NCI-H446 (cell line): ENCODE measurements around the gene CXXC4.

ENCODE experiments used
- DNase-seq, 2 experiments: peaks; one replicate each; lab custom pipeline; 2025; lab: John Stamatoyannopoulos, UW

CXXC4 gene

DNA sequence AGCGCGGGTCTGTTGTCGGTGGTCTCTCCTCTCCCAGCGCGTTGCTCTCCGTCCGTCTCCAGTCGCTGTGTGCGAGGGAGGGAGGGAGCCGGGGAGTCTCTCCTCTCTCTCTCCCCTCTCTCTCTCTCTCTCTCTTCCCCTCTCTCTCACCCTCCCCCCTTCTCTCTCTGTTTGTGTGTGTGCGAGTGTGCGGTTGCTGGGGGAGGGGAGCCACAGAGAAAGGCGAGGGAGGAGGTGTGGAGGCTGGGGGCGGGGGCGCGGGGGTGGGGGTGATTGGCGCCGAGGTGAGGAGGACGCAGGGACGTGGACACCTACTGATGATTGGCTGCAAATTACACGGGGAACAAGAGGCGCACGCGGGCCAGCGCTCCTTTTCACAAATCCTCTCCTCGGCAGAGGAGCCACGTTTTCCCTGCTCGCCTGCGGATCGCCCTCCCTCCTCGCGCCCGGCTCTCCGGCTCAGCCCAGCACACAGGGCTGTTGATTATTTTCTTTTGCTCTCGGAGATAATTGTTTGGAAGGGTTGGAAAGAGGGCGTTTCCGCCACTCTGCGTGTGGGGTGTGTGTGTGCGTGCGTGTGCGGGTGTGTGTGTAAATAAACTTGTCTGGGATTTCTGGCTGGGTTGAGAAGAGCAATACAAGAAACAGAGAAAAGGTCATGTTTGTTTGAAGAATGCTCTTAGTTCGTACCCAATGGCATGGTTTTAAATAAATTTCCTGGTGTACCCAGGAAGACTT is at the start of gene CXXC4:
TSS of gene CXXC4 (minus strand) at position 73 of the 738 bp plus-strand sequence. CDS start 3,092 bp downstream, outside the sequence.
- DNase-seq = peak; percentile 49 to 74

DNA sequence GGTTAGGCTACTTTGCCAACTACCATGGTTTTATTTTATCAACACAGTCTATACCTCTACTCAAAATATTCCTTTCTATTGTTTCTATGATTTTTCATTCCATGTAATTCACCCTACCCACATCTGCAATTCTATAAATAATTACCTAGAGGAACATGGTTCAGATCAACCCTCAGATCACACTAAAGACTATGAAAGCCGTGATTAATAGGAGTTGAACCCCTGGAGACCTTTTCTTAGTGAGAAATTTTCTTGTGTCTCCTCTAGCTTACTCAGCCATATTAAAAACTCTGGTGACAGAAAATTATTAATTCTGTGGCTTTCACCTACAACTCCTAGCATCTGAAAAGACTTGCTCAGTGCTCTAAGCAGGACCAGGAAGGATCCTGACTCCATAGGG is 38.5 kb upstream of the CXXC4 start:
- no peak for DNase-seq

DNA sequence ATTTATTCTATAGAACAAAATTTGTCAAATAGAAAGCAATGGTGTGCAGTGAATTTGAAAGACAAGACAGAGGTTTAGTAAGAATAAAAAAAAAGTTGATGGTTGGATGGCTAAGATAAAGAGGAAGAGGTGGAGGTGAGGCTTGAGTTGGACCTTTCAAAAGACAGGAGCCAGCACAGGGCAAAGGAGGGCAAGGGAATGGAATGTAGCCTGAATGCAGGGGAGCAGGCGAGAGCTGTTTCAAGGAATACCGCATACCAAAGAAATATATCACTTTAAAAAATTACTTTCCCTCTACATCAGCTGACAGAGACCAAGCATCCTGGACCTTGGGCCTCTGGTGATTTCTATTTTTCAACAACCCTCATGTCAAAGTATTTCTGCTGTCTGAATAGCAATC is 38.0 kb upstream of the CXXC4 start:
- DNase-seq = no peak

DNA sequence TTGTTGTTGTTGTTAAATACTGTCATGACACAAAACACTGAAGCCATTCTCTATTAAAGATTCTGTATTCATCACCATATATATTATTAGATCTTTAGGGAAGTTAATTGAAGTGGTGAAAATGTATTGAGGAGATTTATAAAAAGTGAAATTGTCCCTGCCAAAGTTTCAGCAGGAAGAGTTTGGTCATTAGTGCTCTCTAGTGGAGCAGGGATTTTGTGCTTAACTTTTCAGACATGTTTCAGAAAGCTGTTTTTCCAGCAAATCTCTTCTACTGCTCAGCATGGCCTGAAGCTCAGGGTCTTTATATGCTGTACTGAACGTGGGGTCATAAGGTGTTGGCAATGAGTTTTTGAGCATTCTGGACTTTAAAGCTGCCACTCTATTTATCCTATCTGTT is 36.7 kb upstream of the CXXC4 start:
- DNase-seq = peak in 1 of 2 experiments; percentile 4

DNA sequence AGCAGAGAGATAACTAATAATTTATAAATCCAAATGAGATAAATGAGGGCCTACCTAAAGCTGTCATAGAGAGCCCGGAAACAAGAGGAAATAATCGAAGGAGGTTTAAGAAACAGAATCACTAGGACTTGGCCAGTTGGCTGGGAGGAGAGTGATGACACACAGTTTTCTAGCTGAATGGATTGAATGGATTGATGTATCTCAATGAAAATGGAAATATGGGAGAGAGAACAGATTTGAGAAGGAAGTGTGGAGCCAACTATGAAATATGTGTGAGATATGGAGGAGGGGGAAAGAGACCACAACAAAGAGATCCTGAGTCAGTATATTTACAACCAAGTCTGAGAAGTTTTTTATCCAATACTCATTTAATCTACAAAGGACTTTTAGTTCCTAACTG is 35.7 kb upstream of the CXXC4 start:
- DNase-seq = no peak

DNA sequence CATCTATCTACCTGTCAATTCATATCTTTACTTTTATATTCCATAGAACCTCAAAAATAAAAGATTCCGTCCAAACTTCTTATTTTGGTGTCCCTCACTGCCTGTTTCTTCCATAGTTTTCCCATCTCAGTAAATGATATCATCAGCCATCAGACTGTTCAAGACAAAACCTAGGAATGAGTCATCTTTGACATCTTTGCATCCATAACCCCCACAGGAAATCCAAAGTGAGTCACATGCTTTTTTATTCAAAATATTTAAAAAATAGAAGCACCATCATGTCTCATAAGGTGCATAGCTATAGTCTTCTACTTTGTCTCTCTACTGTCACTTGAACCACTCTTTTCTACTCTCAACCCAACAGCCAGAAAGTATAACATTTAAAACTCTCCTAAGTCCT is 29.9 kb upstream of the CXXC4 start:
- DNase-seq = no peak

DNA sequence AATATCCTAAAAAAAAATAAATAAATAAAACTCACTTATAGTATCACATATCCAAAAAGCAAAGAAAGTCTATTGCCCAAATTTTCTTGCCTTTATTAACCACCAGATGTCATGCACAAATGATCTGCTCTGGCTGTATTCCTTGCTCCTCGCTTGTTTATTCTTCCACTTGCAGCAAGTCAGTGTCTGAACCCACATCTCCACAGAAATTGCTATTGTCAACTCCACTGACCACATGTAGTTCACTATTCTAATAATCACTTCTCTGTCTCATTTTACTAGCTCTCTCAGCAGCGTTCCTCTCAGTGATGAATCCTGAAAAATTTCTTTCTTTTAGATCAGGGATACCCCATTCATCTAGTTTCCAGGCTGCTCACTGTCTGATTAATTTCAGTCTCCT is 29.3 kb upstream of the CXXC4 start:
- DNase-seq = no peak

DNA sequence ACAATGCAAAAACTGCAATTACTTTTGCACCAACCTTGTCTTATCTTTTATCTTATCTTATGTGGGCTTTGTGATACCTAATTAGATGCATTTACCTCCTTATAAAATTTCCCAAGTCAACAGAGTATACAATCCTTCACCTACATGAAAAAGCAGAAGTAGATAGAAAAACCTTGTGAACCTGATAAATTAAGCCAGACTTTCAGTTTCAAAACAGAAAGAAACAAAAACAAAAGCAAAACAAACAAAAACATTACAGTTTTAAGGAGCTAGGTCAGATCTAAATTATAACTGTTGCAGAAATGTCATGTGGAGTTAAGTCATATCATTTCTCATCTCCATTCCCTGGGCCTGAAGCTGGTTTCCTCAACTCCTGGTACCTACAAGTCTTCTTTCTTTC is 24.9 kb upstream of the CXXC4 start:
- no peak for DNase-seq

DNA sequence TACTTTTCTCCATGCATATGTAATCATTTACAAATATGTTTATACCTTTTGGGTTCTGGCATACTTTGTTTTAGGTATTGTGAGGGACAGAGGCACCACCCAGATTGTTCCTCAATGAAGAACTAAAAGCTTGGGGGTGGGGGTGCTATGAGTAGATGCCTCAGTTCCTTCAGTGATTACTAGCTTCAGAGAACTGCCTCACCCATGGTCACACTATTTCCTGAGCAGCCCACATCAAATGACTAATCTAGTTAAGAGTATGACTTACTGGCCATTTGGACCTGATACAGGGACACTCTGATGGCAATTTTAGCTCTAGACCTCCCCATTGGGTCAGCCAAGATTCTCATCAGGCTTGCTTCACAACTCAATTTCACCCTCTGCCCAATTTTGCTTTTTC is 22.2 kb upstream of the CXXC4 start:
- no peak for DNase-seq

DNA sequence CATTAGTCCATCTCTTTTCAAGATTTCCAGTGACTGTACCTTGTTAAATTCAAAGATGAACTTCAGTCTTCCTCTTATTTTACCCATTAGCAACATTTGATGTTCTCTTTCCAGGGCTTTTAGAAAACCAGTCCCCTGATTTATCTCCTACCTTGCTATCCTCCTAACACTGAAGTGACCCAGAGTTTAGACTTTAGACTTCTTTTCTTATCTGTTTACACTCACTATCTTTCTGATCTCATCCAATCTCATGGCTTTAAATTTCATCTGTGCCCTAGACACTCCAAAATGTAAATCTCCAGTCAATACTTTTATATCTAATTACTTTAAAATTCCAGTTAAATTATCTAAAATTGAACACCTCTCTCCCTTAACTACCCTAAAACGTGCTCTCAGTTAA is 13.5 kb upstream of the CXXC4 start:
- DNase-seq = no peak

DNA sequence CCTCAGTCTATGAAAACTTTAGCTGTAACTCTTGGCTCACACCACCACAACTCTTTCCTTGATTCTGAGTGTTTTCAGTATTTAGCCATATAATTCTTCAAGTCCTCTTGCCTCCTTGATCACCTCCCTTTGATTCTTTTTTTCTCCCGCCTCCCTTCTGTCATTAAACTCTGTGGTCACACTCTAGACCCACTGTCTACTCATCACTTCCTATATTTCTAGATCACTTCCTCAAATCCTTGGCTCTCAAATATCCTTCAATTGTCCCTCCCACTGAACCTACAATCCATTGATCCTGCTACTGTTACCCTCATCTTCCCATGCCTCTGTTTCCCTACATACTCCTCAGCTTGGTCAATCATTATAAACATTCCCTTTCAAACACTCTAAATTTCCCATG is 12.4 kb upstream of the CXXC4 start:
- no peak for DNase-seq

DNA sequence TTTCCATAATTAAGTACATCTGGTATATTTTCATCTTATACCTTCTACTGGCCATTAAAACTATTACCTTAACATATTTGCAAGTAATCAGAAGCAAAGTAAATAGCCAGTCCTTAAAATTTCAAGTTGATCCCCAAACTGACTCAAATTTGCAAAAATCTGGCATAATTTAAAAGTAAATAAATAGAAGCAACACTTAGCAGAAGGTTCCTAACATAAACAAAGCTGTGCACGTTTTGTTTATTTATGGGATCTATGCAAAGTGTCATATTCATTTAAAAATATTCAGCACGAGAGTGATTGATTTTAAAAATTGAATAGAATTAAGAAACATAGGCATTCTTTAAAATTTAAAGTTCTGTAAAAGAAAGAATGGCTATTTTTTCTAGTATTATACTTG is 9.8 kb upstream of the CXXC4 start:
- no peak for DNase-seq

DNA sequence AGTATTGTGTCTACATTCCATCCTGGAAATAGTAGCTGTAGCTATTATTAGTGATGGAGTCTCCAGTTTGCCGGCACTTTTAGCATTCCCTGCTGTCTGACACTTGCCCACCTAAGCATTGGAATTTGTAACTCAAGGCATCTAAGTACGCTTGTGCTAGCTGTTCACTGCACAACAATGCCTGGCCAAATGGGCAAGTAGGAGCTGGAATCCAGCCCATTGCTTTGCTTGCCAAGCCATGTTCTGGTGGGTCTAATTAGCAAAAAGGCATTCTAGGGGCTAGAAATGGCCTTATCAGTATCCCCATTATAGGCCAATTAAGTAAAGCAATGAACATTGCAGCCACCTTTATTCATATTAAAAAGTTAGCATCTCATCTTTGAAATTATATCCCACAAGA is 7.8 kb upstream of the CXXC4 start:
- DNase-seq = no peak

DNA sequence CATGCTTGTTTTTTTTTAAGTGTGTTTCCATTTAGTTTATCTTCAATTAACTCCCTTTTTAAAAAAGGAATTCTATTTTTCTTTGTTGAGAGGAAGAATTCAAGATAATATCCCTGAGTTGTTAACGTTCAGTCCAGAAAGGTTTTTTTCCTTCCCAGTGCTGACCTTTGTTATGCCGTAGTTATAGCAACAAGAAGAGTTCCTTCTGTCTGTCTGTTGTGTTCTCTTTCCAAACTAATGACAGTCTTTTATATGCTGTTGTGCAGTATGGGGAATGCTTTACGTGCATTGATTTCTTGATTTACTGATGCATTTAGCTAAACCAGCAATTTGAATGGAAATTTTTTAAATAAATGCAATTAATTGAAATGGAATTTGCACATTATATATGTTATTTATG is 6.6 kb upstream of the CXXC4 start:
- no peak for DNase-seq

DNA sequence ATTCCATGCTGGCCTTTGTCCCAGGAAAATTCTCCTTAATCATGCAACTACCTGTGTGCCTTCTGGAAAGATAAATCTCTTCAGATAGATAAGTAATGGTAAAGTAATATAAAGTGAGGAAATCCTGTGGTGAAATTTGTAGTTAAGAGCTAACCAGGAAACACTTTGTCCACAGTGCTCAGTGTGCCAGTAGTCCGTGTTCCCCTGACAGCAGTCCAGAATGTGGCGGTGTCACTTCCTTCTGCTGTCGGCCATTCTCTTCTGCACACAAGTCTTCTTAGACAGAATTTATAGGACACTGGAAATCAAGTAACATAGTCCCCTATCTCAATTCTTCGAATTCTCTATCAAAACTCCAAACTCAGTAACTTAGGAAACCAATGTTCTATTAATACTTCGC is 5.7 kb upstream of the CXXC4 start:
- no peak for DNase-seq

DNA sequence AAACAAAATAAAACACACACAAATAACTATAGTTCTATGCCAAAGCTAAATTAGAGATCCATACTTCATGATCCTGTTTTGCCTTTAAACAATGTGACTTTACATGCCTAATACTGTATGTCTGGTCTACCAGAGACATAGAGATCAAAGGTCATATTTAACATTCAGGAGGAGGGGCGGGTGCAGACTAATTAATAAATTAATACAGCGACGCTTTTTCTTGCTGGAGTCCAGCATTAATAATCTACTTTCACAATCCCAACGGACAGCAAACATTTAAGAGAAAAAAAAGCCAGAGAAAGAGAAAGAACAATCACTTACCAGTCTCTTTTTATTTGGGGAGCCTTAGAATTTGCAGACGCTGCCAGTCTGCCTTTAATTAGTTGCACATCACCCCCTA is 509 bp downstream of the CXXC4 start:
- DNase-seq = no peak

DNA sequence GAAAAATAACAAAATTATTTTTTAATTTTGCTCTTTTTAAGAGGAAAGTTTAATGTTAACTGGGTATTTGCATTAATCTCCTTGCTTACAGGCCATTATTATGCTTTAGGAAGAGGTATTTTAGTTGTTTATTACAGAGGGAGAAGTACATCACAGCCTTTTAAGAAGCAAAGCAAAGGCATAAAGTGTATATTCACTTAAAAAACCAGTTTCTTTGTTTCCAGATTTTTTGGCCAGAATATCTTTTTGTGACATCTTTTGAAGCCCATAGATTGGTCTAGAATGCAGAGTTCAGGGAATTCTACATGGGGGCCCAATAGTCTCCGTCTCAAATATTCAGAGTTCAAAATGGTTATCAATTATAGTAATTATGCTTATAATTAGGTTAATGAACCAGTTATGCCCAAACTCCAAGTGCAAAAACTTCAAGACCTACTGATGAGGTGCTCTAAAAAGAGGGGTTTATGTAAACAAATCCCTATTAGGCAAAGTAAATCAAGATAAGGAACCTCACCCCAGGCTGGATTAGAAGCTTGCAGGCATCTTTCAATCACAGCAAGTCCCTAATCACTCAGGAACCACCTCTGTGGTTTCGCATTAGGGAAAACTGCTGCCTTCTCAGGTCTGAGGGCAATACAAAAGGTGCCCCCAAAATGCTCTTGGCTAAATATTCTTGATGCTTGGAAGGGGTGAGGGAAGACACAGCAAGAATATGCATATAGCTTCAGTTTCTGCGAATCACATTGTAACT is 1.4 kb downstream of the CXXC4 start:
- peak in 1 of 2 experiments; percentile 24 for DNase-seq

DNA sequence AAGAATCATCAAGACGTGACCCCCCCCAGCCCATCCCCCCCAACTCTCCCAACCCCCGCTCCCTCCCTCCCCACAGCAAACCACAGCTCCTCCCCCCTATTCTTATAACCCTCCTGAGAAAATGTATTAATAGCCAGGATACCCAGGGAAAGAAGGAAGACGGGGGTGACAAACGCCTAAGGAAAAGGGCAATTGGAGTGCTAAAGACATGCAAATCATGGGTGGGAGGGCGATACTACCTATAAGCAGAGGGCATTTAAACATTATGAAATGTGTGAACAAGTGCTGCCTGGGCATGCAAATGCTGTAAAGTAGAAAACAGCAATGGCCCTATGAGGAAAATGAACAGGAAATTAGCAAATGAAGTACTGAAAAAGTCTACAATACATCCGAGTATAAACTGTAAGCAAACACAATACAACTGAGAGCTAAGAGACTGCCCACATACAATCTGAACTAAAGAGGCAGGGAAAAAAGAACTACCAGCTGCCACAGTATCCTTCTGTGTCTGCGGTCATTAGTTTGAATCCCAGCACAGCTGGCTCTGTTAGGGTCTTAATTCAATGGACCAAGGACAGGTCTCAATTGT is 2.4 kb downstream of the CXXC4 start:
- peak in 1 of 2 experiments; percentile 38 for DNase-seq

DNA sequence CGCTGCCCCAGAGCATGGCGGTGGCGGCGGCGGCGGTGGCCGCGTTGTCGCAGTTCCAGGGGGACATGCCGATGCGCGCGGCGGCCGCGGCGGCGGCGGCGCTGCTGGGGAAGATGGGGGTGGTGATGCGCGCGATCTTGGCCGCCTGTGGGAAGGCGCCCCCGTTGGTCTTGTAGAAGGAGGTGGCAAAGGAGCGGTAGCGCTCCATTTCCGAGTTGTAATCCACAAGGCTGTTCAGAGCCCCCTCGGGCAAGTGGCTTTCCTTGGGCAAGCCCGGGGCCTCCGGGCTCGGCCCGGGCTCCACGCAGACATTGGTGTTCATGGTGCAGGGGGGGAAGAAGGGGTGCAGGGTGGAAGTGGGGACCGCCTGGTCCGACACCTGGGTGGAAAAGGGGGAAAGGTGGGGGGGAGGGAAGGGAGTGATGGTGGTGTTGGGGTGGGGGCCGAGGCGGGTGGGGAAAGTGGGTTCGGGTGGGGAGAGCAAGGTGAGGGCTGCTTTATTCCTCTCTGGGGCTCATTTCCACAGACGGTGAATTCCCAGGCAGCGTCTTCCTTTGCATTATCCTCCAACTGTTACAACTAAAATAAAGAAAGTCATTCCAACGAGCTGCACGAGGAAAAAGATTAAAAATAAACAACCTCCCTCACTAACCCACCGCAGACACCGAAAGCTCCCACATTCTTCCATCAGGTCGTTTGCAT is 3.1 kb downstream of the CXXC4 start:
- peak in 1 of 2 experiments; percentile 51 for DNase-seq

DNA sequence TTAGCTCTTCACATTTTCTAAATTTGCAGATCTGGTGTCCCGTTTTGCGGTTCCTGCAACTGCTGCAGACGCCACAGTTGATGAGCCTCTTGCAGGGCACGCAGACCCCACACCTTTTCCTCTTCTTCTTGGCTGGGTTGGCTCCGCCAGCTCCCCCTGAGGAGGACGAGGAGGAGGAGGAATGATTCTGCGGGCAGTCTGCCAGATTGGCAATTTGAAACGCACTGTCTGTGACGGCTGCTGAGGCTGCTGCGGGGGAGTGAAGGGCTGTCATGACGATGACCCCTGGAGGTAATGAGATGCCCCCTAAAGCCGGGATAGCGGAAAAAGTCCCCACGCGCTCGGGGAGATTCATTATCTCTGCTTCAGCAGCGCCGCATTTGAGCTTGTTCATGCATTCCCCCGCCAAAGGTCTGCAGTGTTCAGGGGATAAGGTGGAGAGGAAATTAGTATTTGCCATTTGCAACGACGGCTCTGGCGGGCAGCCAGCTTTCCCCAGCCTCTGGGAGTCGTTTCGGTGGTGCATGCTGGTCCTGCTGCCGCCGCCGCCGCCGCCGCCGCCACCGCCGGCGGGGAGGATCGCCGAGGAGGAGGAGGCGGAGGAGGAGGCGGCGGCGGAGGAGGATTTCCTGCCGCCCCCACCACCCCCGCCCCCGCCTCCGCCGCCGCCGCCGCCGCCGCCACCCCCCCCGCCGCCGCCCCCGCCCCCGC is 3.8 kb downstream of the CXXC4 start:
- DNase-seq = peak; percentile 73 to 81

DNA sequence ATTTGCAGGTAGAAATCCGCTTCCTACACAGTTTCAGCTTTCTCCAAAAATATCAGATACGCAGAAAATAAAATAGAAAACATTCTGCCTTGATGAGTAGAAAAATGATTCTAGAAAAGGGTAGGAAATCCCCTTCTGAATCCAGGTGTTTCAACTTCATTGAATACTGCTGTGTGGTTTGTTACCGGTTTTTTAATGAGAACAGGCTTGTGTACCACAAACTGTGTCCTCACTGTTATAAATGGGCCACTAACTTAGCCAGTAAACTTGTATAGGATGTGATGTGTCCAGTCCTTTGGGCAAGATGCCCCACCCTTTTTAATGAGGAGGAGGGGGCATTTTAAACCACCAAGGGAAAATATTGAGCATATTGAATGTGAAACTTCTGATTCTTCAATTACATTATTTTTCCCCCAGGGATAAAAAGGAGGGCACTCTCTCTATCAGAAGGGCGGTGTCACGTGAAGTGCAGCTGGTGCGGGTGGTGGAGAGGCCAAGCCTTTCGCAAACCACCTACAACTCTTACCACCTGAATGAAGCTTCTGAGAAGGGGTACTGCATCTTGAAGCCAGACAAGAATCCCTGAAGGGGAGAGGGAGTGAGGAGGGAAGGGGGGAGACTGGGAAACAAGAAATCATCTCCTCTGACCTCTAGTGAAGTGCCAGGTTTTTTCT is 4.5 kb downstream of the CXXC4 start:
- no peak for DNase-seq
